Measurements from ENCODE around the gene PAM. TPM values are rescaled to one million over a fixed set of nuclear protein-coding genes. Genes with fewer than 3 reads are reported as not detected.
A peak's percentile ranks its signal among the peaks of the same experiment; 100 is the strongest.

Gene PAM
- total and polyA plus RNA-seq, 2 donors (not counting 3 experiments of a cell fraction or from before 2014, with no cell fraction given) = 118 to 176 TPM

- H3K4me1 ChIP-seq (ENCODE audit: control insufficient read depth, extremely low read depth, insufficient read depth, low read length) = peaks cover 24% of the 10 kb centered on the region
- peak; percentile 97 for TF ChIP-seq FOS (IDR thresholded peaks at IDR 0.05; ENCODE audit: borderline replicate concordance, insufficient read depth, low read length)
- TF ChIP-seq JUN (IDR thresholded peaks at IDR 0.05; ENCODE audit: borderline replicate concordance, insufficient read depth, insufficient read length, low read depth) = peak; percentile 93
- TF ChIP-seq EZH2 (IDR thresholded peaks at IDR 0.05; ENCODE audit: borderline replicate concordance, low read depth, low read length, severe bottlenecking) = no peak
- no peak for TF ChIP-seq MYC (IDR thresholded peaks at IDR 0.05; ENCODE audit: low read depth, low read length)
- TF ChIP-seq POLR2AphosphoS5 (IDR thresholded peaks at IDR 0.05; ENCODE audit: insufficient read depth, low read depth, low read length) = peak; percentile 53
- no peak for TF ChIP-seq POLR2A (IDR thresholded peaks at IDR 0.05; ENCODE audit: low read depth, low read length)
- peak; percentile 63 for TF ChIP-seq GATA2 (IDR thresholded peaks at IDR 0.05; ENCODE audit: insufficient read depth, insufficient read length, low read depth, low read length)
- peak overlapping the region in 1 of 3 experiments; percentile 18 for H3K4me3 ChIP-seq (replicated peaks in 1 of 3; ENCODE audit: insufficient read depth in 1 of 3, low read depth in 1 of 3, low read length in 3 of 3)
- ChIA-PET CTCF (interaction anchor here (0.6 to 1.2 kb wide), 4 partner anchors 12 to 278 kb away, joined by 3 to 4 read pairs (median 3); no protein-coding TSS in a partner anchor), POLR2A (no interaction called here)
- no peaks in the 10 kb centered on the region for H3K36me3 ChIP-seq (ENCODE audit: control insufficient read depth in 2 of 2, extremely low read depth in 1 of 2, insufficient read depth in 2 of 2, low read length in 2 of 2)
- peak overlapping the region; percentile 79 for H3K9ac ChIP-seq (replicated peaks; ENCODE audit: extremely low read depth, insufficient read depth, low read length)
- no peaks in the 10 kb centered on the region for H3K27me3 ChIP-seq (ENCODE audit: control insufficient read depth in 2 of 2, insufficient read depth in 2 of 2, low read length in 2 of 2)
- peak; percentile 92 for FAIRE-seq
- intact Hi-C loops (cut with micrococcal nuclease) (loop anchor here (1.0 to 5.0 kb wide), 4 partner anchors 14 to 188 kb away; partner anchors contain the start of genes GIN1 and PPIP5K2), dilution Hi-C loops (cut with MboI; ENCODE audit: extremely low pct_ligation_motif_present, low sequenced_read_pairs) (no loop called here)
- H2AFZ ChIP-seq (ENCODE audit: low read depth, low read length) = no peak overlapping the region
- no TSS peak for BruUV-seq (replicated peaks)
- no peaks in the 10 kb centered on the region for H3K9me1 ChIP-seq (replicated peaks; ENCODE audit: control insufficient read depth, extremely low read depth, insufficient read depth, low read length)
- H3K4me2 ChIP-seq (ENCODE audit: insufficient read depth, low read length) = peak overlapping the region; percentile 75
- H3K79me2 ChIP-seq (ENCODE audit: control insufficient read depth, insufficient read depth, low read length) = no peaks in the 10 kb centered on the region
- H4K20me1 ChIP-seq (replicated peaks; ENCODE audit: control insufficient read depth, extremely low read depth, insufficient read depth, low read length) = no peaks in the 10 kb centered on the region
- peak; percentile 91 for DNase-seq (ENCODE audit: low read depth, low spot score)
- H3K27ac ChIP-seq (ENCODE audit: insufficient read depth, low read depth, low read length) = peak overlapping the region; percentile 97
- no peaks in the 10 kb centered on the region for H3K9me3 ChIP-seq (replicated peaks; ENCODE audit: control insufficient read depth, insufficient read depth, low read length)
Measured at GRCh38 chr5:102959055-102959454, 203.9 kb downstream of the PAM start.

GRCh38 chr5:102961671-102962070 is 206.6 kb downstream of the PAM start:
- CTCF ChIA-PET = no interaction called here
- intact Hi-C loops (cut with micrococcal nuclease) = no loop called here
- no TSS peak for BruUV-seq (replicated peaks)

More at GRCh38 chr5:102961671-102962070, 206.6 kb downstream of the PAM start:
- Histone ChIP-seq H3K4me2 (ENCODE audit: insufficient read depth, low read length) (no peak overlapping the region), H3K27ac (ENCODE audit: insufficient read depth, low read depth, low read length) (no peak overlapping the region), H3K79me2 (ENCODE audit: control insufficient read depth, insufficient read depth, low read length) (no peaks in the 10 kb centered on the region), H3K4me3 (replicated peaks in 1 of 3; ENCODE audit: insufficient read depth in 1 of 3, low read depth in 1 of 3, low read length in 3 of 3) (no peak overlapping the region), H3K27me3 (ENCODE audit: control insufficient read depth in 2 of 2, insufficient read depth in 2 of 2, low read length in 2 of 2) (no peaks in the 10 kb centered on the region), H3K4me1 (ENCODE audit: control insufficient read depth, extremely low read depth, insufficient read depth, low read length) (peaks cover 18% of the 10 kb centered on the region), H3K9me1 (replicated peaks; ENCODE audit: control insufficient read depth, extremely low read depth, insufficient read depth, low read length) (no peaks in the 10 kb centered on the region), H3K9me3 (replicated peaks; ENCODE audit: control insufficient read depth, insufficient read depth, low read length) (no peaks in the 10 kb centered on the region), H4K20me1 (replicated peaks; ENCODE audit: control insufficient read depth, extremely low read depth, insufficient read depth, low read length) (no peaks in the 10 kb centered on the region), H3K36me3 (ENCODE audit: control insufficient read depth in 2 of 2, extremely low read depth in 1 of 2, insufficient read depth in 2 of 2, low read length in 2 of 2) (no peaks in the 10 kb centered on the region), H2AFZ (ENCODE audit: low read depth, low read length) (no peak overlapping the region), H3K9ac (replicated peaks; ENCODE audit: extremely low read depth, insufficient read depth, low read length) (no peak overlapping the region)
- TF ChIP-seq FOS (IDR thresholded peaks at IDR 0.05; ENCODE audit: borderline replicate concordance, insufficient read depth, low read length) = no peak
- no peak for TF ChIP-seq JUN (IDR thresholded peaks at IDR 0.05; ENCODE audit: borderline replicate concordance, insufficient read depth, insufficient read length, low read depth)
- no peak for TF ChIP-seq GATA2 (IDR thresholded peaks at IDR 0.05; ENCODE audit: insufficient read depth, insufficient read length, low read depth, low read length)
- no peak for TF ChIP-seq POLR2AphosphoS5 (IDR thresholded peaks at IDR 0.05; ENCODE audit: insufficient read depth, low read depth, low read length)
- no peak for TF ChIP-seq CTCF (IDR thresholded peaks at IDR 0.05; ENCODE audit: extremely low read depth in 1 of 2, insufficient read depth in 1 of 2, low read depth in 1 of 2, low read length in 2 of 2)
- TF ChIP-seq POLR2A (IDR thresholded peaks at IDR 0.05; ENCODE audit: low read depth, low read length) = no peak
- no peak for TF ChIP-seq MAX (IDR thresholded peaks at IDR 0.05; ENCODE audit: insufficient read depth, insufficient read length)
- DNase-seq (ENCODE audit: low read depth, low spot score) (no peak), FAIRE-seq (peak; percentile 66)
- dilution Hi-C loops (cut with MboI; ENCODE audit: extremely low pct_ligation_motif_present, low sequenced_read_pairs) = no loop called here
- POLR2A ChIA-PET = no interaction called here
